Activated naive CD8-positive, alpha-beta T cell treated with anti-CD3 and anti-CD28 coated beads, Interleukin-2, amount 50 U/mL, for 16 hours (primary cell): ENCODE measurements around the gene TXN2.

ENCODE experiments used
- DNase-seq: peaks from one replicate; pipeline ENCODE4 v3.0.0-alpha.2; 2020; ENCODE audit warnings: low read depth, low spot score

TXN2 gene

GRCh38 chr22:36486619-36487384 lies 5.4 kb upstream of the TXN2 start:
- DNase-seq: peak; percentile 34

DNA sequence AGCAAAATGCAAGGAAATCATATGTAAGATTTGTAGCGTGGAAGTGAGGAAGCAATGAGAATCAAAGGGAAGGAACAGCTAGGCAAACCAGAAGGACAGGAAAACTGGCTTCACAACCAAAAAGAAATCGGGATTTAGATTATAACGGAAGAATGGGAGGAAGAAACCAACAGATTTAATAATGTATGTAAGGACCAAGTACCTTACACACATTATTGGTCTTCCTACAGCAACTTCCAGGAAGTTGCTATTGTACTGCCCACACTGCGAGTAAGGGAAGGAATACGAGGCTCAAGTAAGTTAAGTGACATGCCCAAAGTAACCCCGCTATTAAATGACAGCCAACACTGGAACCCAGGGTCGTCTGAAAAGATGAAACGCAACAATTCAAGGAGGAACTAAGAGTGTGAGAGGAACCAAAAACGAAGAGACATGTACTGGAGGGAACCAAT lies 473 bp downstream of the TXN2 start:
- DNase-seq: no peak

GRCh38 chr22:36478966-36479365 lies 2.5 kb downstream of the TXN2 start:
- no peak for DNase-seq

GRCh38 chr22:36475341-36475740 lies 6.1 kb downstream of the TXN2 start:
- no peak for DNase-seq

DNA sequence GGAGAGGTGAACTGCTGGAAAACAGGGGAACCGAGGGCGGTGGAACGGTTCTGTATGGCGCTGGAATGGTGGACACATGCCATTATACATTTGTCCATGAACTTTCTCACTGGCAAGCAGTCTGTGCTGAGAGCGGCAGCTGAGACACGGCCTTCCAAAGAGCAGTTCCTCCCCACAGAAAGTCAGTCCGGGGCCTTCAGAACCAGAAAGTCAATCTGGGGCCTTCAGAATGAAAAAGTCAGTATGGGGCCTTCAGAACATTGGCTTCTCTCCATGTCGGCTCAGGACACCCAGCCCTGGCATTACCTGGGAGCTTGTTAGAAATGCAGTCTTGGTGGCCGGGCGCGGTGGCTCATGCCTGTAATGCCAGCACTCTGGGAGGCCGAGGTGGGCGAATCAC lies 8.8 kb downstream of the TXN2 start:
- DNase-seq: no peak

DNA sequence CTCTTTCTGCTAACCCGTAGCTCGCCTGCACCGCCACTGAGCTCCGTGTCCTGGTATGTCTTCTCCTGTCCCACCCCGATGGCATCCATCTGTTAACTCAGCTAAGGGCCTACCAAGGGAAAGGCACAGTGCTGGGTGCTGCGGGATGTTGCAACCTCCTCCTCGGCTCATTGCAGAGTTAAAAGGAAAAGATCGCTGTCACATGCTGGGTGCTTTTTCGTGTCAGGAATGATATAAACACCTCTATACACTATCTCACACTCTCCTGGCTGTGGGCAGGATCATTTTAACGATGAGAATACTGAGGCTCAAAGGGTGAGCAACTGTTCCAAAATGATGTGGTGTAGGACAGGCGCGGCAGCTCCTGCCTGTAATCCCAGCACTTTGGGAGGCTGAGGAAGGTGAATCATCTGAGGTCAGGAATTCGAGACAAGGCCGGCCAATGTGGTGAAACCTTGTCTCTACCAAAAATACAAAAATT lies 10.1 kb downstream of the TXN2 start:
- DNase-seq: no peak

GRCh38 chr22:36470994-36471331 lies 10.5 kb downstream of the TXN2 start:
- no peak for DNase-seq

DNA sequence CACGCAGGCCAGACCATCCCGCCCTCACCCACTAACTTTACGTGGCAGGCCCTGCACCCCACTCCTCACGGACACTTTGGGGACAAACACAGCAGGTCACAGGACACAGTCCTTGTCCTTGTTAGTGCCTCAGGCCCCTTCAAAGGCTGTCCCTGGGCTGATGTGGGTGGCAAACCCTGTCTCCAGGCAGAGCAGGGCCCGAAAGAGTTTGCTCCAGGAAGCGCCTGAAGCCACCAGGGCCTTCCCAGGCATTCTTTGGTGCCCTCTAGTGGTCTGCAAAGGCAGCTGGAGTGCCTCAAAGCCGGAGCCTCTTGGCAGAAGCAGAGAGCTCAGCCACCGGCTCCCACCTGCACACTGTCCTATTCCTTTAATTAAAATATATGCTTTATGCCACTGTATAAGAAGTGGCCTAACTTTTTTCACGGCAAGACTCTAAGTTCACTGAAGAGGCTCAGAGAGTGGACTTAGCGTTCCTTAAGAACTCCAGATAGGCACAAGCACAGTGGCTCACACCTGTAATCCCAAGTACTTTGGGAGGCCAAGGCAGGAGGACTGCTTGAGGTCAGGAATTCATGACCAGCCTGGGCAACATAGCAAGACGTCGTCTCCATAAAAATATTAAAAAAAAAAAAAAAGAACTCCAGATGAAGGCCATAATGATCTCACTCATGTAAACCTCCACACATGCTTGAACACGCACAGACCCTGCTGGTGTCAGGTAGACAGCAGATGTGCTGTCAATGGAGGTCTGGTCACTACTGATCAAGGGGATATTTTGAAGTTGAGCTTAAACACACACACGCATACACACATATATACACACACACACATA lies 11.1 kb downstream of the TXN2 start:
- DNase-seq: peak; percentile 70

GRCh38 chr22:36469094-36469710 lies 12.2 kb downstream of the TXN2 start:
- no peak for DNase-seq

DNA sequence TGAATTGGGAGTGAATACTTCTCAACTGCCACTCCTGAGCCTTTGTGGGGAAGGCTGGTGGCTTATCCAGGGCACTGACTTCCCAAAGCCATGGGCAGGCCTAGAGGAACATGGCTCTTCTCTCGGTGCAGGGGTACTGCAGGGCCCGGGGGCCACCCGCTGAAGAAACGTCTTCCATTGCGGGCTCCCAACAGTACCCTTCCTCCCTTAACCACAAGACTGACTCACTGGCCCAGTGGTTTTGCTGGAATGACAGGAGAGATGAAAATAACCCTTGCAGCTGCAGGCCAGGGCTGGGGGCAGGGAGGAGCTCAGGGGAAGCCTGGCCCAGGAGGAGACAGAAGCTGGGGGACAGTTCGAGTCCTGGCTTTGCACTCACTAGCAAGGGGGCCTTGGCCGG lies 13.5 kb downstream of the TXN2 start:
- no peak for DNase-seq

DNA sequence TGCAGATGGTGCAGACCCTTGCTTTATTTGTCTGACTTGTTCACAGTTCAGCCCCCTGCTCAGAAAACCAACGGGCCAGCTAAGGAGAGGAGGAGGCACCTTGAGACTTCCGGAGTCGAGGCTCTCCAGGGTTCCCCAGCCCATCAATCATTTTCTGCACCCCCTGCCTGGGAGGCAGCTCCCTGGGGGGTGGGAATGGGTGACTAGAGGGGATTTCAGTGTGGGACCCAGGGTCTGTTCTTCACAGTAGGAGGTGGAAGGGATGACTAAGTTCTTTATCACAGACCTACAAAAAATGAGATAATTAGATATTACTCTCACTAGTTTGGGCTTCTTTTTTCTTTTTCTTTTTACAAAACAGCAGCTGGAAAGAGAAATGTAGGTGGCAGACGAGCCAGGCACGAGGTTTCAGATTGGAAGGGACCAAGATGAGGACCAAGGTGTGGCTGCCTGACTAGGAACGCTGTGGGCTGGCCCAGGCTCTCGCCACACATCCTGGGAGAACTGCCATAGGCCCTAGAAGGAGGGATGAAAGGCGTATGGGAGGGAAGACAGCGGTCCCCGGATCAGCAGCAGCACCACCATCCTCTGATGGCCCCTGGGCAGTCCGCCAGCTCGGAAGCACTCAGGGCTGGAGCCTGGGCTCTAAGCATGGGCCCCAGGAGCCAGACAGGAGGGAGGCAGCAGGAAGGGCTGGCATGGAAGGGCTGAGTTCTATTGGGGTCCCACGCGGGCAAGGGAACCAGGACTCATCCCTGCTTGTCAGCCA lies 14.2 kb downstream of the TXN2 start:
- no peak for DNase-seq

DNA sequence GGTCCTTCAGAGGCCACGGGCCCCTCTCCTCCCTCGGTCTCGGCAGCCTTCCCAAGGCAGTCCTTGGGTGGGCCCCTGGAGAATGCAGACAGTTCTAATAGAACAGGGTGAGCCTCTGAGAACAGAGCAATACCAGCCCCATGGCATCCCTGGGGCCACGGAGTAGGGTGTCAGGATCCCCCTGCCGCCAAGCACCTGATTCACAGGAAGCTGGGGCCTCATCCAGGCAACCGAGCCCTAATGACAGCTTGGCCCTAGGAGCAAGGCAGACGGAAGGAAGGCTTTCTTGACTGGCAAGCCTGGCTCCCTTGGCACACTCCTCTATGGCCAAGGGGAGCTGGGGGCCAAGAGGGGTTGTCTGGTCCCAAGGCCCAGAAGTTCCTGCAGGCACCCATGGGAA lies 15.2 kb downstream of the TXN2 start:
- DNase-seq: no peak

- no peak for DNase-seq
Measured at GRCh38 chr22:36465232-36466021, 16.0 kb downstream of the TXN2 start.

DNA sequence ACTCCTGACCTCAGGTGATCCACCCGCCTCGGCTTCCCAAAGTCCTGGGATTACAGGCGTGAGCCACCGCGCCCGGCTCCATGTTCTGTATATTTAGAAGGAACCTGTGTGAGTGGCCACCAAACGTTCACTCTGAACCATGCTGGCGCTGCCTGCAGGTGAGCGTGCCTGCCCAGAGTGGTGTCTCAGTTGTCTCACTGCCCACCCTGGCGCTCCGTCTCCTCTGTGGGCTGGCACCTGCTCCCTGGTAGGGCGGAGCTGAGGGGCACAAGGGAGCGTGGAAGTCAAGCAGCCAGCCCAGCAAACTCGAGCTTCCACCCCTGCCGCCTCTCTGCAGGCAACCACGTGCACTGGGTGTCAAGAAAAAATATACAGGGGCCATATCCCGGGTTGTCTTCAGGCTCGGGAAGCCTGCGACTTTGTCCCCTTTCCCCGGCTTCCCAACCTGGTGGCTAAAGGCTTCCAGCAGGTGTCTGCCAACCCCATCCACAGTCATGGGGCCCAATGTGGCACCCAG lies 16.7 kb downstream of the TXN2 start:
- DNase-seq: no peak

DNA sequence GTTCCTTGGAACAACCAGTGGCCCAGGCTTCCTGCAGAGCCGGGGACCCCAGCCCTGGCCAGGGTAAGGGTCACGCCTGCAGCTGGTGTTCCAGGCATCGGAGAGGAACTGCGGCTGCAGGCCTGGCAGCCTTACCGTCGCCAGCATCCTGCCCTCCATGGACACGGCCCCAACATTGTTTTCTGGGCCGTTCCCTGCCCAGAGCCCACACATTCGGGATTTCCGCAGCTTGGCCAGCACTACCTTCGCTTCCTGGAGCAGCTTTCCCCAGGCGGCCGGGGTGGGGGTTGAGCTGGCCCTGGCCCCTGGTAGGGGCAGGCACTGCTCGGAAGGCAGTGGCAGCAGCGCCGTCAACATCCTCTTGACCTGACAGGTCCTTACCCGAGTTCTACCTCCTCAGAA lies 17.7 kb downstream of the TXN2 start:
- DNase-seq: no peak

DNA sequence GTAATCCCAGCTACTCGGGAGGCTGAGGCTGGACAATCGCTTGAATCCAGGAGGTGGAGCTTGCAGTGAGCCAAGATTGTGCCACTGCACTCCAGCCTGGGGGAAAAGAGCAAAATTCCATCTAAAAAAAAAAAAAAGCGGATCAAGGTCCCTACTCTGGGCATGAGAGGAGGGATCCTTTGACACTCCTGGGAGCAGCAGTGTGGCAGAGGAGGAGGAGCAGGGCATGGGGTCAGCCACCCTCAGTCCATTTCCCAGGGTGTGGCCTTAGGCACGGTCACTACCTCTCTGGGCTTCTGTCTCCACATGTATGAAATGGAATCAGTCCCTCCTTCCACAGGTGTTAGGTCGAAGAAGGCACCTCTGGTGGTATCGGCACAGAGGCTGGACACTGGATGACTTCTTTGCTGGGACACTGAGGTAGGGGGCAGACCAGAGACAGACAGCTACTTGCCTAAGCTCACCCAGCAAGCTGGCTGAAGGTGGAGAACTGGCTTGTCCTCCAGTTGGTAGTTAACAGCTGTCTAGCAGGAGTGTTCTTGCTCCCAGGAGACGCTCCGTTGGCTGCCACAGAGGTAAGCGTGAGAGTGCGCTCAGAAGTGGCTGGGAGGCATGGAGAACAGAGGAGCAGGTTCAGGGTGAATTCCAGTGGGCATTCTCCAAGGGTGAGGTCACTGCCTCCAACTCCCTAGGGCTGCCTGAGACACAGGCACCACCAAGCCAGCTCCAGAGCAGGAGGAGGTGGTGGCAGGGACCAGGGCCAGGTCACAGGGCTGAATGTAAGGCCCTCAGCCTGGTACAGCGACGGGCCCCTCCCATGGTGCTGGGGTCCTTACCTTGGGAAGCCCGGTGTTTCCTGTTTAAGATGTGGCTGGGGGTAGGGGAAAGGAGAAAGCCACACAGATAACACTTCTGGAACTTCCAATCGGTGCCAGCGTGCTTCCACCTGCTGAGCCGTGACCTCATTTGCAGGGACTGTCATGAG lies 19.5 kb downstream of the TXN2 start:
- no peak for DNase-seq

GRCh38 chr22:36460202-36460601 lies 21.2 kb downstream of the TXN2 start:
- DNase-seq: no peak

DNA sequence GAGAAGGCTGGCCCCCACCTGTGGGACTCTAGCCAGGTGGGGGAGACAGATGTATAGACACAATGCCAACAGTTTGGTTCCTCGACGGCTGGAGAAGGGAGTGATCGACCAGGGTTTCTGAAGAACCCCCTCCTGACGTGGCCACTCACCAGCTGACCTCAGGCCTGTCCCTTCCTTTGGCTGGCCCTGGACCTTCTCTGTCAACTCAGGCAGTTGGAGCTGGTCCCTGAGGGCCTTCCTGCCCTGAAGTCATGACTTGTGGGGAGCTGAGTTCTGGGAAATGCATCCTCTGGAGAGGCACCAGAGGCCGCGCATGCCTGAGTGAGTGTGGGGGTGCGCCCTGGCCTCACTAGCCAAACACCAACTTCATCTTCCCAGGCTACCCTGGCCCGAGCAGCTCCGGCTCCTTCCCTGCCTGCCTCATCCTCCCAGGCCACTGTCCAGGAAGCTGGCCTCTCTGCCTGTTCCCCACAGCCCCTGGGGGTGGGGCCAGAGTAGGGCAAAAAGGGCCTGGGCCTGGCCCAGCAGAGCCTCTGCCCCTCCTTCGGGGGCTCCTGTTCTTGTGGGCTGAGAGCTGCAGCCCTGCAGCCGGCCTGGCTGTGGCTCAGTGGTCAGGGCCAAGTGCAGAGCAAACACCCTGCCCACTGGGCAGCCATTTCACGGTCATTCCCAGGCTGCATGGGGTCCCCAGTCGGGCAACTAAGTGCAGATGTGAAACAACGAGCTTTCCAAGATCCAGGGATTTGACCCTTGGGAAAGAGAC lies 23.6 kb downstream of the TXN2 start:
- DNase-seq: no peak

- no peak for DNase-seq
Measured at GRCh38 chr22:36456464-36456845, 25.0 kb downstream of the TXN2 start.
